CD4-positive, alpha-beta T cell (primary cell): Measurements from ENCODE around the gene NUP85. TPM values are rescaled to one million over a fixed set of nuclear protein-coding genes. Genes with fewer than 3 reads are reported as not detected.

Experiments used
- ATAC-seq: fragments of 200-7000 bp; cut with Tn5 transposase; one replicate; pipeline ENCODE4 v1.10.0; 2022; ENCODE audit warnings: mild to moderate bottlenecking; ENCODE audit not compliant: poor library complexity
- CTCF ChIA-PET: fragments of 350-600 bp; sonication (Branson Sonifier 250); formaldehyde crosslinking; loops from one replicate; lab custom pipeline; 2021; ENCODE audit warnings: antibody characterized with exemption, inconsistent platforms; lab: Charles Lee
- POLR2A ChIA-PET: fragments of 350-600 bp; sonication (Branson Sonifier 250); formaldehyde crosslinking; loops from one replicate; lab custom pipeline; 2021; ENCODE audit warnings: antibody characterized with exemption, inconsistent platforms; lab: Charles Lee
- DNase-seq, 14 experiments: peaks; one replicate each; pipeline ENCODE4 v3.0.0-alpha.2; 2013 to 2020; ENCODE audit warnings: mixed read lengths in 2 of 14
- H3K27ac ChIP-seq, 2 donors: one replicate each; pipeline versions ENCODE4 v1.5.1 to v1.7.0; 2013; ENCODE audit warnings: low read length in 2 of 2, low read depth in 1 of 2, mild to moderate bottlenecking in 1 of 2
- H3K27me3 ChIP-seq, 2 experiments: 1 replicate in 1 of 2; 2 replicates in 1 of 2; pipeline versions ENCODE4 v1.6.1 to v1.7.0; 2013; ENCODE audit warnings: low read length in 2 of 2, control low read depth in 1 of 2, mild to moderate bottlenecking in 1 of 2, moderate library complexity in 1 of 2; ENCODE audit not compliant: insufficient read depth in 2 of 2, control insufficient read depth in 1 of 2
- H3K36me3 ChIP-seq: one replicate; pipeline ENCODE4 v1.6.1; 2013; ENCODE audit warnings: low read length, control low read depth; ENCODE audit not compliant: insufficient read depth
- H3K4me1 ChIP-seq: one replicate; pipeline ENCODE4 v1.6.1; 2013; ENCODE audit warnings: low read length, control low read depth; ENCODE audit not compliant: insufficient read depth
- H3K4me3 ChIP-seq: one replicate; pipeline ENCODE4 v1.5.1; 2013; ENCODE audit warnings: mild to moderate bottlenecking, low read length, moderate library complexity
- H3K9me3 ChIP-seq, 2 experiments: 1 replicate in 1 of 2; 2 replicates in 1 of 2; pipeline versions ENCODE4 v1.6.1 to v1.7.0; 2013; ENCODE audit warnings: low read length in 2 of 2, mild to moderate bottlenecking in 2 of 2, control low read depth in 1 of 2, moderate library complexity in 1 of 2; ENCODE audit not compliant: control insufficient read depth in 1 of 2, insufficient read depth in 1 of 2
- H3K27ac Mint-ChIP-seq: one replicate; pipeline ENCODE4 v1.8.0; 2020; ENCODE audit warnings: mixed read lengths
- H3K27me3 Mint-ChIP-seq: one replicate; pipeline ENCODE4 v1.8.0; 2021; ENCODE audit warnings: mixed read lengths
- H3K36me3 Mint-ChIP-seq: one replicate; pipeline ENCODE4 v1.8.0; 2021; ENCODE audit warnings: low read depth, mixed read lengths
- H3K4me1 Mint-ChIP-seq: one replicate; pipeline ENCODE4 v1.8.0; 2021; ENCODE audit warnings: low read depth, mixed read lengths
- H3K4me3 Mint-ChIP-seq: one replicate; pipeline ENCODE4 v1.8.0; 2020; ENCODE audit warnings: mild to moderate bottlenecking, mixed read lengths
- H3K9me3 Mint-ChIP-seq: one replicate; pipeline ENCODE4 v1.8.0; 2020; ENCODE audit warnings: mixed read lengths
- CTCF ChIP-seq: fragments of 200-600 bp; IDR thresholded peaks from one replicate; pipeline ENCODE4 v1.8.0; 2022; ENCODE audit warnings: antibody characterized with exemption, mild to moderate bottlenecking
- intact Hi-C, 2 experiments: fragments of 100-400 bp; cut with DNase I in 1 of 2; cut with micrococcal nuclease in 1 of 2; formaldehyde crosslinking; loops; one replicate each; pipeline versions ENCODE4 v1.15.1 to v1.9.0; 2023 to 2025; cut with DNase I, micrococcal nuclease
- total RNA-seq, 174 experiments: library from RNA in 2 of 174; stranded (reverse) in 2 of 174; gene quantifications; one replicate each; pipeline ENCODE4 v1.2.3 and lab custom pipeline; 2021 to 2026

NUP85 gene
- total RNA-seq, 2 experiments from 2014 or later: 84.7 to 89.2 TPM

- peak; percentile 22 for ATAC-seq
- H3K4me1 Mint-ChIP-seq: peaks cover 29% of the 10 kb centered on the region
- Histone ChIP-seq H3K36me3 (peaks cover 92% of the 10 kb centered on the region), H3K4me1 (peaks cover 65% of the 10 kb centered on the region), H3K4me3 (no peak overlapping the region), H3K9me3 (no peaks in the 10 kb centered on the region), H3K27ac (no peak overlapping the region), H3K27me3 (no peaks in the 10 kb centered on the region)
- H3K36me3 Mint-ChIP-seq: peaks cover 93% of the 10 kb centered on the region
- intact Hi-C loops: loop anchor here in 1 of 2 experiments (2.0 kb wide), 1 partner anchor 172 kb away; no protein-coding TSS in a partner anchor
- H3K27me3 Mint-ChIP-seq: no peaks in the 10 kb centered on the region
- TF ChIP-seq CTCF: no peak
- H3K4me3 Mint-ChIP-seq: no peak overlapping the region
- H3K9me3 Mint-ChIP-seq: no peaks in the 10 kb centered on the region
- peak overlapping the region; percentile 61 for H3K27ac Mint-ChIP-seq
- DNase-seq: peak in 8 of 14 experiments; percentile 18 to 63 (median 44)
- ChIA-PET CTCF (interaction anchor here (1.0 to 5.2 kb wide), 5 partner anchors 8 to 127 kb away, joined by 4 to 31 read pairs (median 6); partner anchors contain the start of genes GGA3, MIF4GD, MRPS7 and SLC25A19), POLR2A (interaction anchor here (1.2 to 1.6 kb wide), 2 partner anchors 9 to 127 kb away, joined by 3 to 6 read pairs; no protein-coding TSS in a partner anchor)
Observed at GRCh38 chr17:75240394-75241142, 35.1 kb downstream of the NUP85 start.

GRCh38 chr17:75241143-75241430, 35.6 kb downstream of the NUP85 start:
- Histone ChIP-seq H3K27me3 (no peaks in the 10 kb centered on the region), H3K4me3 (no peak overlapping the region), H3K4me1 (peaks cover 69% of the 10 kb centered on the region), H3K9me3 (no peaks in the 10 kb centered on the region), H3K27ac (no peak overlapping the region), H3K36me3 (peaks cover 94% of the 10 kb centered on the region)
- Mint-ChIP-seq H3K4me1 (peaks cover 29% of the 10 kb centered on the region), H3K9me3 (no peaks in the 10 kb centered on the region), H3K36me3 (peaks cover 95% of the 10 kb centered on the region), H3K4me3 (no peak overlapping the region), H3K27me3 (no peaks in the 10 kb centered on the region), H3K27ac (peak overlapping the region; percentile 92)
- ATAC-seq (no peak), DNase-seq (no peak)
- ChIA-PET CTCF (interaction anchor here (1.6 to 5.2 kb wide), 5 partner anchors 8 to 127 kb away, joined by 4 to 31 read pairs (median 5); partner anchors contain the start of genes GGA3, MIF4GD, MRPS7 and SLC25A19), POLR2A (no interaction called here)
- TF ChIP-seq CTCF: no peak
- intact Hi-C loops: loop anchor here in 1 of 2 experiments (2.0 kb wide), 1 partner anchor 172 kb away; no protein-coding TSS in a partner anchor

- CTCF ChIA-PET: interaction anchor here (1.4 to 5.2 kb wide), 5 partner anchors 20 to 127 kb away, joined by 3 to 31 read pairs (median 5); partner anchors contain the start of genes GGA3, MIF4GD, MRPS7 and SLC25A19
- H3K36me3 Mint-ChIP-seq: peaks cover 95% of the 10 kb centered on the region
- no peaks in the 10 kb centered on the region for H3K27me3 ChIP-seq
- ATAC-seq (no peak), DNase-seq (no peak)
- no peaks in the 10 kb centered on the region for H3K9me3 ChIP-seq
- H3K9me3 Mint-ChIP-seq: no peaks in the 10 kb centered on the region
- peaks cover 69% of the 10 kb centered on the region for H3K4me1 ChIP-seq
- no peaks in the 10 kb centered on the region for H3K27me3 Mint-ChIP-seq
- peak overlapping the region in 1 of 2 donors; percentile 59 for H3K27ac ChIP-seq
- peak overlapping the region; percentile 92 for H3K27ac Mint-ChIP-seq
- peaks cover 29% of the 10 kb centered on the region for H3K4me1 Mint-ChIP-seq
- H3K4me3 ChIP-seq: no peak overlapping the region
- peaks cover 94% of the 10 kb centered on the region for H3K36me3 ChIP-seq
- POLR2A ChIA-PET: interaction anchor here (1.4 kb wide), 1 partner anchor 20 kb away, joined by 6 read pairs; the partner anchor contains the start of genes GGA3 and MRPS7
- no peak for TF ChIP-seq CTCF
- no peak overlapping the region for H3K4me3 Mint-ChIP-seq
- intact Hi-C loops: loop anchor here in 1 of 2 experiments (2.0 kb wide), 1 partner anchor 171 kb away; no protein-coding TSS in a partner anchor
Observed at GRCh38 chr17:75241502-75241901, 36.0 kb downstream of the NUP85 start.
